Caco-2 (cell line): ENCODE results near the gene HMMR. TPM values are rescaled to one million over a fixed set of nuclear protein-coding genes. Genes with fewer than 3 reads are reported as not detected.

Experiments
- BruUV-seq: library from RNA; stranded (reverse); fragments of 400-500 nt; replicated peaks from 2 replicates; lab custom pipeline; 2021; lab: Mats Ljungman, UMichigan
- CTCF ChIA-PET: fragments of 300-600 bp; sonication (Branson Sonifier 250); formaldehyde crosslinking; loops from one replicate; lab custom pipeline; 2022; ENCODE audit warnings: antibody characterized with exemption; lab: Charles Lee
- POLR2A ChIA-PET: fragments of 300-600 bp; sonication (Branson Sonifier 250); formaldehyde crosslinking; loops from one replicate; lab custom pipeline; 2022; ENCODE audit warnings: antibody characterized with exemption; lab: Charles Lee
- DNase-seq, 2 experiments: peaks; one replicate each; pipeline versions ENCODE4 v3.0.0 to v3.0.0-alpha.2; 2020 to 2022
- H3K27me3 ChIP-seq: replicated peaks from 2 replicates; pipeline ENCODE4 v1.6.0; 2011; ENCODE audit warnings: low read length; ENCODE audit not compliant: control insufficient read depth, insufficient read depth
- H3K36me3 ChIP-seq: 2 replicates; pipeline ENCODE4 v1.5.1; 2011; ENCODE audit warnings: low read length; ENCODE audit not compliant: control insufficient read depth, insufficient read depth
- H3K4me1 ChIP-seq: fragments of 250-450 bp; sonication (Bioruptor Pico); 2 replicates; pipeline ENCODE4 v1.5.1; 2020; ENCODE audit warnings: mild to moderate bottlenecking
- H3K4me3 ChIP-seq: 2 replicates; pipeline ENCODE4 v1.5.1; 2011; ENCODE audit warnings: low read depth, mild to moderate bottlenecking, control low read depth, low read length
- H3K9me3 ChIP-seq: fragments of 250-450 bp; sonication (Bioruptor Pico); 2 replicates; pipeline ENCODE4 v1.5.1; 2020; ENCODE audit warnings: mild to moderate bottlenecking, moderate library complexity
- H3K27ac Mint-ChIP-seq: one replicate; pipeline ENCODE4 v1.8.0; 2022; ENCODE audit warnings: mixed read lengths; ENCODE audit not compliant: unreplicated experiment
- H3K27me3 Mint-ChIP-seq: one replicate; pipeline ENCODE4 v1.8.0; 2022; ENCODE audit warnings: mixed read lengths; ENCODE audit not compliant: insufficient read depth, unreplicated experiment
- H3K36me3 Mint-ChIP-seq: one replicate; pipeline ENCODE4 v1.8.0; 2022; ENCODE audit warnings: mild to moderate bottlenecking, mixed read lengths; ENCODE audit not compliant: insufficient read depth, unreplicated experiment
- H3K4me1 Mint-ChIP-seq: one replicate; pipeline ENCODE4 v1.8.0; 2022; ENCODE audit warnings: low read depth, mixed read lengths; ENCODE audit not compliant: unreplicated experiment
- H3K4me3 Mint-ChIP-seq: one replicate; pipeline ENCODE4 v1.8.0; 2022; ENCODE audit warnings: mild to moderate bottlenecking, moderate library complexity, mixed read lengths; ENCODE audit not compliant: unreplicated experiment
- H3K9me3 Mint-ChIP-seq: one replicate; pipeline ENCODE4 v1.8.0; 2022; ENCODE audit warnings: mixed read lengths; ENCODE audit not compliant: unreplicated experiment
- CTCF ChIP-seq, 2 experiments: fragments of 200-600 bp in 1 of 2; IDR thresholded peaks; 1 replicate in 1 of 2; 2 replicates in 1 of 2; pipeline versions ENCODE4 v1.5.1 to v1.8.0; 2011 to 2022; ENCODE audit warnings: antibody characterized with exemption in 1 of 2, control low read depth in 1 of 2, inconsistent platforms in 1 of 2, low read depth in 1 of 2, low read length in 1 of 2, mild to moderate bottlenecking in 1 of 2, moderate library complexity in 1 of 2; ENCODE audit not compliant: insufficient read depth in 1 of 2, severe bottlenecking in 1 of 2, unreplicated experiment in 1 of 2
- intact Hi-C: fragments of 100-400 bp; cut with micrococcal nuclease; formaldehyde crosslinking; loops from one replicate; pipeline ENCODE4 v1.10.0; 2022; ENCODE audit not compliant: unreplicated experiment
- total RNA-seq: library from RNA; stranded (reverse); gene quantifications from 2 replicates; pipeline ENCODE4 v1.2.3, GENCODE V29; 2022

The HMMR gene
- total RNA-seq, 1 experiment from 2014 or later = 64.2 TPM

GRCh38 chr5:163456029-163456589 lies 4.3 kb upstream of the HMMR start:
- Histone ChIP-seq H3K36me3 (no peaks in the 10 kb centered on the region), H3K4me3 (no peak overlapping the region), H3K9me3 (no peaks in the 10 kb centered on the region), H3K4me1 (no peaks in the 10 kb centered on the region; the same call in 1 of the 2 replicates), H3K27me3 (no peaks in the 10 kb centered on the region)
- no TSS peak for BruUV-seq
- Mint-ChIP-seq H3K4me3 (no peak overlapping the region), H3K9me3 (no peaks in the 10 kb centered on the region), H3K27me3 (no peaks in the 10 kb centered on the region), H3K4me1 (no peaks in the 10 kb centered on the region), H3K27ac (no peak overlapping the region), H3K36me3 (peaks cover 67% of the 10 kb centered on the region)
- POLR2A ChIA-PET = no interaction called here
- intact Hi-C loops = no loop called here
- CTCF ChIA-PET = no interaction called here
- DNase-seq = no peak
- no peak for TF ChIP-seq CTCF (IDR thresholded peaks at IDR 0.05; ENCODE audit: insufficient read depth in 1 of 2, low read depth in 1 of 2, low read length in 1 of 2, severe bottlenecking in 1 of 2, unreplicated experiment in 1 of 2)

GRCh38 chr5:163456840-163457239 lies 3.6 kb upstream of the HMMR start:
- Mint-ChIP-seq H3K4me3 (no peak overlapping the region), H3K27ac (no peak overlapping the region), H3K9me3 (no peaks in the 10 kb centered on the region), H3K36me3 (peaks cover 65% of the 10 kb centered on the region), H3K4me1 (no peaks in the 10 kb centered on the region), H3K27me3 (no peaks in the 10 kb centered on the region)
- no TSS peak for BruUV-seq
- Histone ChIP-seq H3K4me1 (no peaks in the 10 kb centered on the region; the same call in 1 of the 2 replicates), H3K27me3 (no peaks in the 10 kb centered on the region), H3K36me3 (no peaks in the 10 kb centered on the region), H3K9me3 (no peaks in the 10 kb centered on the region), H3K4me3 (no peak overlapping the region)
- CTCF ChIA-PET = no interaction called here
- intact Hi-C loops = no loop called here
- no peak for TF ChIP-seq CTCF (IDR thresholded peaks at IDR 0.05; ENCODE audit: insufficient read depth in 1 of 2, low read depth in 1 of 2, low read length in 1 of 2, severe bottlenecking in 1 of 2, unreplicated experiment in 1 of 2)
- DNase-seq = no peak
- POLR2A ChIA-PET = no interaction called here

GRCh38 chr5:163458778-163459385 lies 1.6 kb upstream of the HMMR start:
- CTCF ChIA-PET = interaction anchor here (2.4 kb wide), 1 partner anchor 21 kb away, joined by 9 read pairs; the partner anchor contains the start of gene CCNG1
- peak overlapping the region; percentile 81 for H3K4me3 Mint-ChIP-seq
- BruUV-seq = no TSS peak

More at GRCh38 chr5:163458778-163459385, 1.6 kb upstream of the HMMR start:
- H3K27me3 ChIP-seq = no peaks in the 10 kb centered on the region
- Mint-ChIP-seq H3K27me3 (no peaks in the 10 kb centered on the region), H3K27ac (peak overlapping the region; percentile 100), H3K4me1 (no peaks in the 10 kb centered on the region), H3K9me3 (no peaks in the 10 kb centered on the region), H3K36me3 (peaks cover 54% of the 10 kb centered on the region)
- POLR2A ChIA-PET = interaction anchor here (1.4 to 4.4 kb wide), 2 partner anchors 20 to 46 kb away, joined by 6 to 120 read pairs; partner anchors contain the start of genes CCNG1 and MAT2B
- peaks cover 8% of the 10 kb centered on the region; the same call in 1 of the 2 replicates for H3K4me1 ChIP-seq
- DNase-seq = no peak
- no peak for TF ChIP-seq CTCF (IDR thresholded peaks at IDR 0.05; ENCODE audit: insufficient read depth in 1 of 2, low read depth in 1 of 2, low read length in 1 of 2, severe bottlenecking in 1 of 2, unreplicated experiment in 1 of 2)
- no peaks in the 10 kb centered on the region for H3K9me3 ChIP-seq
- H3K4me3 ChIP-seq = peak overlapping the region; percentile 62
- H3K36me3 ChIP-seq = no peaks in the 10 kb centered on the region
- intact Hi-C loops = loop anchor here (1.0 kb wide), 1 partner anchor 10 kb away; no protein-coding TSS in a partner anchor
